ENCODE results near the gene SLFN12L.
A peak's percentile ranks its signal among the peaks of the same experiment; 100 is the strongest.
"Not testable (repeated sequence)": the region's sequence is repeated elsewhere in the genome, so short reads cannot be mapped to it uniquely, and the experiment has no call there.

The SLFN12L gene

DNA sequence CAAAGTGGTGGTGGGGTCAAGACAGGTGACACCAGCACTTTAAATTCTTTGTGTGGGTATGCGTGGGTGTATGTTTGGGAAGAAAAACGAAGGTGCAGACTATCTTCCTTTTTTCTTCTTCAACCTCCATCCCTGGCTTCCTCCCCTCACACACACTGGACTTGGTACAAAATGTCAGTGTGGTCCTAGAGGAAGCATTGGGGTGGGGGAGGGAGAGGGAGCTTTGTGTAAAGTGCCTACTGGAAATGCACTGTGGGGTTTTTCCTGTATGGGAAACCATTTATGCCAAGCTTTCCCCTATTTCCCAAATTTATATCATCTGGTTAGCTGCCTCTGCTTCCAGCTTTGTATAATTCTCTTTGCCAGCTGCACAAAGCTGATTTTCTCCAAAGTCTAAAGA, 44.4 kb downstream of the SLFN12L start:
- no peak for DNase-seq

DNA sequence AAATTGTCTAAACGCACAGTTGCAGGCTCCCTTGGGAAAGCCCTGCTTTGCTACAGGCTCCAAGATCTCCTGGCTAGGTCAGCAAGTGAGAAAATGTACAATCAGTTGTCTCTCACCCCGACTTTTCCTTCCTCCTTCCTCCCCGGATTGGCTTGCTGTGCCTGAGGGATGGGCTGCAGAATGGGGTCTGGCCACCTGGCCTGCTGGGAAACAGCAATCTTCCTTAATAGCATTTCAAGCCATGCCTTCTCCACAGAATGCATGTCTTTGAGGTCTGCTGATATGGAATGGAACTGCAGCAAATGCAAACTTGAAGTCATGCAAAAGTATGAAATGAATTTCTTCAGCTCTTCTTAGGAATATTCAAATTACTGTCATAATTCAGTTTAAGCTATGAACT, 46.1 kb downstream of the SLFN12L start:
- DNase-seq, result no peak

DNA sequence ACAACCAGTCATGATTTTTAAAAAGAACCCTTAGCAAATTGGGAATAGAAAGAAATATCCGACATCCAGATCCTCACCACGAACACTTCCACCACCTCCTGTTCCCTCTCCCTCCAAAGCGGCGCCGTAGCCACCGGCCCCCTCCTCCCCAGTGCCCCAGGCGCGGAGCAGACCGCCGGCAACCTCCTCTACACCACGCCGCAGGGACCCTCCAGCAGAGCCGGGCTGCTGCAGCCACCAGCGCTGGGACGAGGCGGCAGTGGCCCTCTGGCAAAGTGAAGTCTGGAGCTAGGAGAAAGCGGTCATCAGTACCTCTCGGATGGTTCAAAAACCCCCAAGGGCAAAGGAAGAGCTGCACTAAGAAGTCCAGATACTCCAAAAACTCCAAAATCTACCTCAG, 47.5 kb downstream of the SLFN12L start:
- DNase-seq, result no peak

GRCh38 chr17:35488991-35489390, 48.5 kb downstream of the SLFN12L start:
- DNase-seq, result no peak

GRCh38 chr17:35486920-35487732, 50.4 kb downstream of the SLFN12L start:
- peak; percentile 86 to 91 for DNase-seq

GRCh38 chr17:35479271-35479670, 58.2 kb downstream of the SLFN12L start:
- DNase-seq, result no peak

DNA sequence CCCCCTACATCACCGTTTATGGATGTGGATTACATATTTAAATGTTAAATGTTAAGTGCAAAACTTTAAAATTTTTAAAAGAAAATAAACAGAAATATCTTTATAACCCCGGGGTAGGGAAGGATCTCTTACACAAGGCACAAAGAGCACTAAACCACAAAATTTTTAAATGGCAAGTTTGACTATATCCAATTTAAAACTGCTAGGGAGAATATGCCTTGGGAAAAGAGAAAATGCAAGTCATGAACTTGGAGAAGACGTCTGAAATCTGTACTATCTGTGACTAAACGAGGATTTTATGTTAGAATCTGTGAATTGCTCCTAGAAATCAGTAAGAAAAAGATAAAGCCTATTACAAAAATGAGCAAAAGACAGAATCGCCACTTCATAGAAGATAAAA, 60.2 kb downstream of the SLFN12L start:
- no peak for DNase-seq

DNA sequence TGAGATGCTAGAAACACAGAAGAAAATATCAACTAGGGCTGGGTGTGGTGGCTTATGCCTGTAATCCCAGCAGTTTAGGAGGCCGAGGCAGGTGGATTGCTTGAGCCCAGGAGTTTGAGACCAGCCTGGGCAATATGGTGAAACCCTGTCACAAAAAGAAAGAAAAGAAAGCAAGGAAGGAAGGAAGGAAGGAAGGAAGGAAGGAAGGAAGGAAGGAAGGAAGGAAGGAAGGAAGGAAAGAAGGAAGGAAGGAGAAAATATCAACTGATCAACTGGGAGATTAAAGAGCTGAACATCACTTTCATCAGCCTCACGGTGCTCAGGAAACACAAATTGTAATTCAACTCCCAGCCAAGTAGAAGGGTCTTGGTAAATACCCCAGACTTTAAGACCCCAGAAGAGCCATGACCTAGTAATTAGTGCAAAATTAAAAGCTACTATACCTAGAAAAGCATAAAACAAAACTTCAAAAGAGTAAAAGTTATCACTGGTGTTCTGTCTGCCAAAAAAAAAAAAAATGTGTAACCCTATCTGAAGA, 61.1 kb downstream of the SLFN12L start:
- no peak for DNase-seq

DNA sequence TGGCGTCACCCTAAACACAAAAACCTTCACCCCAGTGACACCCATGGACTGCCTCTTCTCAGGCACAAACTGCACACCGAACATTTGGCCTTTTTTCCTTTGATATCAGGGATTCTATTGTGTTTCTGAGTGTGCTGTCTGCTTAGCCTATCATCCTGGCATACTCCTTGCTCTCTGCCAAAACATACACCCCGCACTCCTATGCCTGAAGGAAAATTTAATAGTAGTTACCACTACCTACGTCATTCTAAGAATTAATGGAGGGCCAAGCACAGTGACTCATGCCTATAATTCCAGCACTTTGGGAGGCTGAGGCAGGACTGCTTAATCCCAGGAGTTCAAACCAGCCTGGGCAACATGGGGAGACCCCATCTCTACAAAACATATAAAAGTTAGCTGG, 69.0 kb downstream of the SLFN12L start:
- DNase-seq, result no peak

DNA sequence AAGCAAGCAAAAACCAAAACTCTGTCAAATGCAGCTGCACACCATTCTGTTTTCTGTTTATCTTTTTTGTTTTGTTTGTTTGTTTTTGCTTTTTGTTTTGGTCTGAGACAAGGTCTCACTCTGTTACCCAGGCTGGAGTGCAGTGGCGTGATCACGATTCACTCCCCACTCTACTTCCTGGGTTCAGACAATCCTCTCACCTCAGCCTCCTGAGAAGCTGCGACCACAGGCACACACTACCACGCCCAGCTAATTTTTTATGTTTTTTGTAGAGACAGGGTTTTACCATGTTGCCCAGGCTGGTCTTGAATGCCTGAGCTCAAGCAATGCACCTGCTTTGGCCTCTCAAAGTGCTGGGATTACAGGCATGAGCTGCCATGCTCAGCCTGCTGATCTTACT, 69.7 kb downstream of the SLFN12L start:
- no peak for DNase-seq

DNA sequence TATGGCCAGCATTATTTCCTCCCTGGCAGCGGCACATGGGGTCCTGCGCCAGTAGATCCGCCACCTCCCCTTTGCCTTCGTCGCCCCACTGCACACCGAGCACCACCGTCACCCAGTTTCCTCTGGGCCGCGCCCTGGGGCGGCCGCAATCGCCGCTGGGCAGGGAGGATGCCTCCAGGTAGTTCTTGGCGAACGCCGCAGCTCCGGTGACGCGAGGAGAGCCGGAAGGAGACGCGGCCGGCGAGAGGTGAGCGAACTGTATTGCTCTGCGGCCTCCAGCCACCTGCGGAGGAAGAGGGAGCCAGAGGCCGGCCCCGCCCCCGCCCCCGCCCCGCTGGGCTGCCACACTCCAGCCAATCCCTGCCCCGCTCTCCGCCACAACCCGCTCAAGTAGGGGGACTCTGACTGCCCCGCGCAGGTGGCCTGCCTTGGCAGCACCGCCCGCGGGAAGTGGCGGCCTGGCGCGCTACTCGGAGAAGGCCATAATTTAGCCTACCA, 77.1 kb downstream of the SLFN12L start:
- peak; percentile 44 to 56 for DNase-seq

DNA sequence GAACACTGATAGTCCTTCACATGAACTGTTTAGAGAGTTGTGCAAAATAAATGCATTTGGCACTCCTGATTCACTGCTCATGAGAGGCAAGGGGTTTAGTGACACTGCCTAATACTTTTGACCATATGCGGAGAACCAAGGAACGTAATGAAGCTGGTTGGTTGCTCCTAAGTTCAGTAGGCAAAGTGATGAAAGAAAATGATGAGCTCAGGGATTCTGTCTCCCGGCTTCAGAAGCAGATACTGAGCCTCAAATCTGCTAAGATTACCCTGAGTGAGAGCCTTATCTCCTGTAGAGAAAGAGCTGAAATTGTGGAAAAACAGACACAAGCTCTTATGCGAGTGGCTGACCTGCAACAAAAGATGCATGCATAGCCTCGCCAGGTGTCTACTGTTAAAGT, 83.4 kb downstream of the SLFN12L start:
- not testable (repeated sequence) for DNase-seq

DNA sequence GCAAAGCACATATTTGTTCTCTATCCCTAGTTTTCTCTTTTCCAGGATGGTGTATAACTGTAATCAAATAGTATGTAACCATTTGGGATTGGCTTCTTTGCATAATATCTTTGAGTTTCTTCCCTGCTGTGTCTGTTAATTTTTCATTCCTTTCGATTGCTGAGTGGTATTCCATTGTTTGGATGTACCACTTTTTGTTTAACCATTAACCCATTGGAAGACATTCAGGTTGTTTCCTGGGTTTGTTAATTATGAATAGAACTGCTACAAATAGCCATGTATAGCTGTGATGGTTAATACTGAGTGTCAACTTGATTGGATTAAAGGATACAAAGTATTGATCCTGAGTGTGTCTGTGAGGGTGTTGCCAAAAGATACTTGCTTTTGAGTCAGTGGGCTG, 84.3 kb downstream of the SLFN12L start:
- DNase-seq, result no peak

GRCh38 chr17:35449371-35449931, 88.0 kb downstream of the SLFN12L start:
- DNase-seq, result no peak

DNA sequence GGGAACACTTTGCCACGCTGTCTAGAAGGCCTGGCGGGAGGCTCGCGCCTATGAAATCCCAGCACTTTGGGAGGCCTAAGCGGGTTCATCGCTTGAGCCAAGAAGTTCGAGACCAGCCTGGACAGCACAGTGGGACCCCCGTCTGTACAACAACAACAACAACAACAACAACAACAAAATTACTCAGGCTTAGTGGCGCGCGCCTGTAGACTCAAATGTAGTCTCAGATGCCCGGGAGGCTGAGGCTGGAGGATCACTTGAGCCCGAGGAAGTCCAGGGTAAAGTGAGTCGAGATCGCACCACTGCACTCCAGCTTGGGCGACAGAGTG, 88.6 kb downstream of the SLFN12L start:
- DNase-seq, result no peak

GRCh38 chr17:35448214-35448898, 89.1 kb downstream of the SLFN12L start, which contains the start of gene SLFN13:
Gene SLFN13, minus strand, starts transcription at chr17:35448766. Its CDS starts 3,086 bp downstream, at chr17:35445680.
- peak; percentile 94 to 96 for DNase-seq

GRCh38 chr17:35447499-35447898, 90.0 kb downstream of the SLFN12L start:
- DNase-seq, result no peak

- no peak for DNase-seq
Observed at GRCh38 chr17:35438433-35438832, 99.0 kb downstream of the SLFN12L start.

- peak; percentile 64 to 75 for DNase-seq
Observed at GRCh38 chr17:35433075-35433894, 104.2 kb downstream of the SLFN12L start.

DNA sequence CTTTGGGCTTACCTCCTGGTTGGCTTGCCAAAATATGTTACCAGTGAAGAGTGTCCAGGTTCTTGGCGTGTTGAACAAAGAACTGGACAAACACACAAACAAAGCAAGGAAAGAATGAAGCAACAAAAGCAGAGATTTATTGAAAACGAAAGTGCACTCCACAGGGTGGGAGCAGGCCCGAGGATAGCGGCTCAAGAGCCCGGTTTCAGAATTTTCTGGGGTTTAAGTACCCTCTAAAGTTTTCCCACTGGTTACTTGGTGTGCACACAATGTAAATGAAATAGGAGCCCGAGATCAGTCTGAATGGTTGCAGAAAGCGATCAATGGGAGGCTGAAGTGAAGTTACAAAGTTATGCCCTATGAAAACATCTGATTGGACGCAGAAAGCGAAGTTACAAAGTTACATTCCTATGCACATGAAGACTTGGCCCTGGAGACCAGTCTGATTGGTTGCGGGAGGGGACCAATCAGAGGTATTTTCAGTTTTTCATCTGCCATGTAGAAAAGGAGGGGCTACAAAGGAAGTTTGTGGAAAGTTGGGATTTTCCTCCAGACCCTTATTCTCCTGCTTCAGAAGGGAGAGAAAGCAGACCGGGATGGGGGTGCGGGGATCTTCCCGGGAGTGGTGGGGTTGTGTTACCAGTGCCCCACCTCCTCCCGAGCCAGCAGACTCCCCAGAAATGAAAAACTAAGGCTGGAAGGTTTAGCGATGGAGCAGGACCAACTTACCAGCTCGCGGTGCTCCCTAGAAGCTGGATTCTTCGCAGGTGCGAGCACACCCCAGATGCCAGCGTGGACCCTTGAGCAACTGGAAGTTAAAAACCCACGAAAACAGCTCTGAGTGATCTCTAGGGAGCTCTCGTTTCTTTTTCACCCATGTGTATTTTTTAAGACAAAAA, 105.1 kb downstream of the SLFN12L start, which contains the start of gene SLFN12:
TSS of gene SLFN12 (minus strand) at position 325 of the 899 bp plus-strand sequence. CDS start 9,472 bp downstream, outside the sequence.
- peak; percentile 29 to 40 for DNase-seq

DNA sequence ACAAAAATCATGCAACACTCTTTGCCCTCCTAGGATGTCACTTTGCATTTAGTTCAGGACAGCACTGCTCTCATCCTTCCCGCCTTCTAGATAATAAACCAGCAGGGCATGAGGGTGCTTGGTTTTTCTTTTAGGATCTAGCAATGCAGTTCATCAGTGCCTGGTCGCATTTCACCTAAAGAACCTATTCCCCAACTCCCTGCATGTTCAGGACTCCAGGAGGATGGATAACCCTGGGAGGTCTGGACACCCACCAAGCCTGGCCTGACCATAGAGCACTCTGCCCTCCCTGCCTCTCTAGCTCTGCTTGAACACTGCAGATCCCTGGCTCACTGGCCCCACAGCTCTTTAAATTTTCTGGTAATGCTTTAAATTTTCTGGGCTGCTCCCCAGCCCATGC, 107.8 kb downstream of the SLFN12L start:
- DNase-seq, result no peak
